HEK293 (cell line): Measurements from ENCODE around the gene IL15.

ENCODE experiments used
- ATF2 ChIP-seq: fragments of 450-650 bp; formaldehyde crosslinking; IDR thresholded peaks from 2 replicates; pipeline ENCODE4 v1.5.1; 2016; ENCODE audit warnings: missing biosample characterization, missing genetic modification characterization, low read depth
- KLF1 ChIP-seq: fragments of 450-650 bp; formaldehyde crosslinking; IDR thresholded peaks from 2 replicates; pipeline ENCODE4 v1.5.1; 2016; ENCODE audit warnings: missing biosample characterization, missing genetic modification characterization
- YY1 ChIP-seq: fragments of 450-650 bp; formaldehyde crosslinking; IDR thresholded peaks from 2 replicates; pipeline ENCODE4 v1.5.1; 2018; ENCODE audit warnings: missing biosample characterization, missing genetic modification characterization
- ZNF24 ChIP-seq: fragments of 450-650 bp; formaldehyde crosslinking; IDR thresholded peaks from 2 replicates; pipeline ENCODE4 v1.5.1; 2016; ENCODE audit warnings: missing biosample characterization, missing genetic modification characterization
- ZNF48 ChIP-seq: fragments of 450-650 bp; formaldehyde crosslinking; IDR thresholded peaks from 2 replicates; pipeline ENCODE4 v1.5.1; 2016; ENCODE audit warnings: missing biosample characterization, missing genetic modification characterization
- ZSCAN30 ChIP-seq: fragments of 450-650 bp; IDR thresholded peaks from 2 replicates; pipeline ENCODE4 v1.5.1; 2018; ENCODE audit warnings: missing biosample characterization, mild to moderate bottlenecking, missing genetic modification characterization, moderate library complexity

GRCh38 chr4:141587897-141588296, 48.5 kb upstream of the IL15 start:
- TF ChIP-seq YY1 (tag by site-specific recombination) = no peak
- TF ChIP-seq ZSCAN30 = no peak
- TF ChIP-seq ZNF48 = no peak
- TF ChIP-seq ATF2 (tag by site-specific recombination) = no peak
- no peak for TF ChIP-seq ZNF24 (tag by site-specific recombination)
- no peak for TF ChIP-seq KLF1
